Hepatocyte (in vitro differentiated cells): ENCODE results near the gene HLA-DPB1.

Experiments used
- EZH2 ChIP-seq: fragments of 200-600 bp; sonication (generic); IDR thresholded peaks from 2 replicates; pipeline ENCODE4 v1.6.1; 2016; ENCODE audit warnings: antibody characterized with exemption, mild to moderate bottlenecking, borderline replicate concordance
- TF ChIP-seq, protein P1 (sequence below): fragments of 200-600 bp; sonication (generic); IDR thresholded peaks from 2 replicates; pipeline ENCODE4 v1.5.1; 2016; ENCODE audit warnings: antibody characterized with exemption, mild to moderate bottlenecking; ENCODE audit not compliant: poor library complexity

DNA sequence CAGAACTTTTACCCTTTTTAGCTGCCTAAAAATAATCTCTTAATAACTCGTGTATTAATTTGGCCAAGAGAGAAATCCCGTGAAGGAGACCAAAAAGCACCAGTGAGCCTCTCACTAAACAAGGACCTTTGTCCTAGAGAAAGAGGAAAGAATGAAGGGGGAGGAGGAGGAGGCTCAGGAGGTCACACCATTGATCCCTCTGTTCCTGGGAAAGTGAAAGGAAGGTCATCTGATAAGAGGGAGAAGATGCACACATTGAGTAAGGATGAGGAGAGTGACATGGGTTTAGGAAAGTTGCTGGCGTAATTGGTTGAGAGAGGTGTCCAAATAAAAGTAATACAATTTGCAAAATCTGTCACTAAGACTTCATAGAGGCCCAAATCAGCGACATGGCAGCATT, 49.2 kb downstream of the HLA-DPB1 start:
- TF ChIP-seq, protein P1, sequence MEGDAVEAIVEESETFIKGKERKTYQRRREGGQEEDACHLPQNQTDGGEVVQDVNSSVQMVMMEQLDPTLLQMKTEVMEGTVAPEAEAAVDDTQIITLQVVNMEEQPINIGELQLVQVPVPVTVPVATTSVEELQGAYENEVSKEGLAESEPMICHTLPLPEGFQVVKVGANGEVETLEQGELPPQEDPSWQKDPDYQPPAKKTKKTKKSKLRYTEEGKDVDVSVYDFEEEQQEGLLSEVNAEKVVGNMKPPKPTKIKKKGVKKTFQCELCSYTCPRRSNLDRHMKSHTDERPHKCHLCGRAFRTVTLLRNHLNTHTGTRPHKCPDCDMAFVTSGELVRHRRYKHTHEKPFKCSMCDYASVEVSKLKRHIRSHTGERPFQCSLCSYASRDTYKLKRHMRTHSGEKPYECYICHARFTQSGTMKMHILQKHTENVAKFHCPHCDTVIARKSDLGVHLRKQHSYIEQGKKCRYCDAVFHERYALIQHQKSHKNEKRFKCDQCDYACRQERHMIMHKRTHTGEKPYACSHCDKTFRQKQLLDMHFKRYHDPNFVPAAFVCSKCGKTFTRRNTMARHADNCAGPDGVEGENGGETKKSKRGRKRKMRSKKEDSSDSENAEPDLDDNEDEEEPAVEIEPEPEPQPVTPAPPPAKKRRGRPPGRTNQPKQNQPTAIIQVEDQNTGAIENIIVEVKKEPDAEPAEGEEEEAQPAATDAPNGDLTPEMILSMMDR, result no peak
- TF ChIP-seq EZH2, result no peak
